NCI-H128 (cell line): ENCODE results near the gene WNK2.
"Not testable (repeated sequence)": the region's sequence is repeated elsewhere in the genome, so short reads cannot be mapped to it uniquely, and the experiment has no call there.

Experiments
- DNase-seq: peaks from one replicate; lab custom pipeline; 2025; ENCODE audit not compliant: unreplicated experiment; lab: John Stamatoyannopoulos, UW

The WNK2 gene

GRCh38 chr9:93305497-93306020, 121.6 kb downstream of the WNK2 start:
- DNase-seq = no peak

DNA sequence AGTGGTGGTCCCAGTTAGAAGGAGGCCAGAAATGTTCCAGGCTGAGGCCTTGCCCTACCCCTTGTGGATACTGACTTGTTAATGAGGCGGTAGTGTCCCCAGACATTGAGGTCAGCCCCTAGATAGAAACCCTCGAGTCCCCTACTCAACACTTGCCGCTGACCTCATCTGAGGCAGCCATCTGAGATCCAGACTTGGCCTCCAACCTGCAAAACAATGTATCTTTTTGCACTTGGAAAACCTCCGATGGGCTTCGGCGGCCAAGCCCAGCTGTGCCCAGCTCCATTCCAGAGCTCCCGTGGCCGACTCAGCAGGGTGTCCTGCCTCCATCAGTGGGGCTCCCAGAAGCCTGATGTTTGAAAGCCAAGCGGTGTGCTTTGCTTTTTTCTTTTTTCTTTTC, 122.1 kb downstream of the WNK2 start:
- DNase-seq = no peak

DNA sequence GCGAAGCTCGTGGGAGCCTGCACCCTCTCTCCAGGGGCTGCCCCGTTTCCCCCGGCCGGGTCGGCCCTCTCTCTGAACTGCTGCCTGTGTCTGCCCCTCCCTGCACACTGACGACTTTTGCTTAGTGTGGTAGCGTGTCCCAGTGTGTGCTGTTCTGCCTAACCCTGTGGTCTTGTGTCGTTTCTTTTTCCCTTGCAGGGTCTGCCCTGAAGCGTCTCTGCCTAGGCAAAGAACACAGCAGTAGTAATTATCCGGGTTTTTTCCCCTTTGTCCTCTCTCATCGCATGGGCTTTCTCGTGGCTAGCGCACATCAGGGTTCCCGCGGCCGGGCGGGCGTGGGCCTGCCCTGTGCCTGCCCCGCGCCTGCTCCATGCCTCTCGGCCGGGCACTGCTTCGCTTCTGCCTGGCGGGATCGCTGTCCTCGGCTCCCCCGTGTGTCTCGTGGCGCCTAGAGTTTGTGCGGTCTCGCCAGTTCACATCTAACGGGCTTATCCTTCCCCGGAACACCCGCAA, 122.7 kb downstream of the WNK2 start:
- no peak for DNase-seq

DNA sequence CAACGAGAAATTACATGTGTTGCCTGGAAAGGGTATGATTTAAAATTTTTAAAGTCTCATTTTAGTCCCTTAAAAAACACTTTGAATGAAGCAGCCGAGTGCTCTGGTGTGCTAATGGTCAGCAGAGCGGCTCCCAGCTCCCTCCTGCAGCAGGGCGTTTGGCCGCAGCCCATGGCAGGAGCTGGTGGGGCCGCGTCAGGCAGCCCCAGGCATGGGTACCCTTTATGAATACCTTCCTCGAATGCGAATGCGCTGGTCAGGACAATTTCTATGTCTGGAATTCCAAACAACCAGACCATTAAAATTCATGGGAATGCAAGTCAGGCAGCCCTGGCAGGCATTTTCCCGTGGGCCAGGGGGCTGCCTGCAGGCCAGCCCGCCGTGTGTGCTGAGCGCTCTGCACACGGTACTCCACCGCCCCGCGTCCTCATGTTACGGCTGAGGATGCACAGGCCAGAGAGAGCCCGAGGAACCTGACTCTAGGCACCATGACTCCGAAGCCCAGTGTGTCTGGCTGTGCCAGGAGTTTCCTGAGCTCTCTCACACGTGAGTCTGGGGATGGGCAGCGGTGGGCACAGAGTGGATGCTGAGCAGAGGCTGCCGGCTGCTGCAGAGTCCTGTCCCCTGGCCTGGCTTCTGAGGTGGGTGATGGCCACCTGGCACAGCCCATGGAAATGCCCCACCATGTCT, 123.7 kb downstream of the WNK2 start:
- no peak for DNase-seq

GRCh38 chr9:93308158-93308602, 124.2 kb downstream of the WNK2 start:
- no peak for DNase-seq

DNA sequence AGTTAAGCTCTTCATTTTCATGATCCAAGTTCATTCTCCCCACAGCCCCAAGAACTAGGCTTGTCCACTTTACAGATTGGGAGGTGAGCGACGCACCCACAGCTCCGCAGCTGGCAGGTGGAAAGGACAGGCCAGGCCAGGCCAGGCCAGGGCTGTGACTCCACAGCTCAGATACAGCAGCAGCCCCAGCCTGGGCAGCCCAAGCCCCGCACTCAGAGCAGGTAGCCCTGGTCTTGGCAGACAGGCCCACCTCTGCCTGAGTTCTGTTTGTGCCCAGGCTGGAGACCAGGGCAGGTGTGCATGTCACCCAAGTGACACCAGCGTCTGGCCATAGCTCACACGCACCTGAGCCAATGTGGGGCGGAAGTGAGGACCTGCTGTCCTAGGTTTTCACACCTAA, 124.7 kb downstream of the WNK2 start:
- DNase-seq = no peak

- no peak for DNase-seq
These were observed 126.0 kb downstream of the WNK2 start for GRCh38 chr9:93309889-93310425.

DNA sequence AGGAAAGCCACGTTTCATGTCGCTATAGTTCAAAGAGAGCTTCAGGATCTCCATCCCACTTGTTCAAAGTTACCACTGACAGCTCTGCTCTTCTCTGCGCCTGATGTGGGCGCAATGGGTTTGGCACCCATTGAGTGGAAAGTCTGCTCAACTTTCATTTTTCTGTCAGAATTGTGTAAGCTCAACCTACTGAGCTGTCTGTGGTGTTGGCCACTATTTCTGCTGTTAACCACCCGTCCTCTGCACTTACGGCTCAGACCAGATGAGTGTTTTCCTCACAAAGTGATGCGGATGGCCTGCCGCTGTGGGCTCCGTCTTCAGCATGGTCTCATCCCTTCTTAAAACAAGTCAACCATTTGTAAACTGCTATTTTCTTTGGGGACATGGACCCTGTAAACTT, 131.2 kb downstream of the WNK2 start:
- DNase-seq = no peak

- DNase-seq = no peak
These were observed 132.0 kb downstream of the WNK2 start for GRCh38 chr9:93315960-93316359.

GRCh38 chr9:93316726-93317494, 133.0 kb downstream of the WNK2 start:
- no peak for DNase-seq

GRCh38 chr9:93317495-93318094, 133.7 kb downstream of the WNK2 start:
- no peak for DNase-seq

GRCh38 chr9:93318480-93318879, 134.5 kb downstream of the WNK2 start:
- DNase-seq = no peak

- no peak for DNase-seq
These were observed 135.5 kb downstream of the WNK2 start for GRCh38 chr9:93319301-93319991.

GRCh38 chr9:93319992-93320500, 136.1 kb downstream of the WNK2 start:
- peak; percentile 16 for DNase-seq

- DNase-seq = no peak
These were observed 136.8 kb downstream of the WNK2 start for GRCh38 chr9:93320591-93321219.

GRCh38 chr9:93321220-93321610, 137.3 kb downstream of the WNK2 start:
- DNase-seq = no peak

GRCh38 chr9:93323446-93323954, 139.6 kb downstream of the WNK2 start:
- DNase-seq = not testable (repeated sequence)

- DNase-seq = no peak
These were observed 140.4 kb downstream of the WNK2 start for GRCh38 chr9:93324191-93324834.

DNA sequence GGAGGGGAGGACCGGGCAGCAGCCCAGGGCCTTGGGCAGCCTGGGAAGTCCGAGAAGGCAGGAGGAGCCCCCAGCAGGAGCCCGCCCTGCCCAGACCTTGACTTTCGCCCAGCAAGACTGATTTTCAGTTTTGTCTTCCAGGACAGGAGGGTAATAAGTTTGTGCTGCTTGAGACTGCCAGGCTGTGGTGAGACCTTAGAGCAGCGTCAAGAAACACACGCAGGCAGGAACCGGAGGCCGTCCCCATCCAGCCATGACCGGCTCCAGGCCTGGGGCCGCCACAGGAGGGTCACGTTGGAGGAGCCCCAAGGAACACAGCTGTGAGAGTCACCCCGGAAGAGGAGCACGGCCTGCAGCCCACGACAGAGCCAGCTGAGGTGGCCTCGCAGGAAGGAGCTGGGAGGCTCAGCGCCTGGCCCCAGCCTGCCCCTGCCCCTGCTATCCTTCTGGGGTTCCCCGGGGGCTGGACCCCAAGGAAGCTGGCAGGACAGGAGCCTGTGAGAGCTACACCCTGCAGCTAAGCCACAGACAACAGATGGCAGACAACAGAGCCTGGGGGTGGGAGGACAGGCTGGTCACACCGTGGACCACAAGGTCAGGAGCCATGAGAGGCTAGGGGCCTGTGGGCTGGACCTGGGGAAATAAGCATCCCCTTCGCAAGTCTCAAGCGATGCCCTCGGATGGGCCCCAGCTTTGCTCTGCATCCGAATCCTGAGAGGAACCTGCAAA, 141.5 kb downstream of the WNK2 start:
- no peak for DNase-seq
